Upper lobe of left lung (tissue), 4 donors: ENCODE results near the gene MRPS23.

Source experiments
- EP300 ChIP-seq, 4 donors: sonication (generic); formaldehyde crosslinking; IDR thresholded peaks; one replicate each; pipeline ENCODE4 v1.5.1; 2017; ENCODE audit warnings: antibody characterized with exemption in 4 of 4, control low read depth in 2 of 4
- POLR2A ChIP-seq, 4 donors: fragments of 450-650 bp; IDR thresholded peaks; one replicate each; pipeline ENCODE4 v1.5.1; 2016 to 2017; ENCODE audit warnings: antibody characterized with exemption in 4 of 4, mild to moderate bottlenecking in 2 of 4
- POLR2AphosphoS5 ChIP-seq, 2 donors: sonication (generic); formaldehyde crosslinking; IDR thresholded peaks; one replicate each; pipeline ENCODE4 v1.5.1; 2017; ENCODE audit warnings: antibody characterized with exemption in 2 of 2

DNA sequence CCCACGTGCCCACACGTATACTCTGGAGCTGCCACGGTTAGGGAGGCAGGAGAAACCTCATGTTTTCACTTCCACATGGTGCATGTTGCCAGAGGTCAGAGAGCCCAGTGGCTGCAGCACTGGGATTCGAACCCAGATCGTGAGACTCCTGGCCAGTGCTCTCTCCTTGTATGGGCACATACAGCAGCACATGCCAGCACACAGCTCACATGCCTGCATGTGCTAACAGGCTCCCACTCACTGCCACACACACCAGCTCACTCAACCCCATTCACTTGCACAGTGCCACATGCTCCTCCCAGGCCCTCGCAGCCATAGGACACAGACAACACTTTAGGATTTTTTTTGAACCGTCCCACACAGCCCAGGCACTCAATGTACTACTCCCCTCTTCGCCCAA lies 49.5 kb upstream of the MRPS23 start:
- TF ChIP-seq EP300 (IDR thresholded peaks at IDR 0.05) = no peak
- TF ChIP-seq POLR2AphosphoS5 (IDR thresholded peaks at IDR 0.05) = no peak
- TF ChIP-seq POLR2A (IDR thresholded peaks at IDR 0.05) = no peak
